Kidney (tissue), 14 donors: ENCODE measurements around the gene FAM120B. TPM values are rescaled to one million over a fixed set of nuclear protein-coding genes. Genes with fewer than 3 reads are reported as not detected.
A peak's percentile ranks its signal among the peaks of the same experiment; 100 is the strongest.
"Not testable (repeated sequence)": the region's sequence is repeated elsewhere in the genome, so short reads cannot be mapped to it uniquely, and the experiment has no call there.

Experiments
- DNase-seq, 5 donors: peaks; one replicate each; pipeline ENCODE4 v3.0.0-alpha.2; 2013 to 2020
- FAIRE-seq: peaks from 2 replicates; lab custom pipeline; 2012; peaks lifted over from hg19 to GRCh38; lab: Jason Lieb, UNC
- H3K27ac ChIP-seq, 2 donors: one replicate each; pipeline ENCODE4 v1.7.0; 2013; ENCODE audit warnings: low read depth in 2 of 2, low read length in 2 of 2, inconsistent platforms in 1 of 2
- H3K27me3 ChIP-seq: one replicate; pipeline ENCODE4 v1.7.1; 2013; ENCODE audit warnings: low read length, inconsistent platforms; ENCODE audit not compliant: control insufficient read depth, insufficient read depth
- H3K36me3 ChIP-seq, 3 donors: one replicate each; pipeline versions ENCODE4 v1.7.0 to v1.7.1; 2013; ENCODE audit warnings: low read length in 3 of 3, control low read depth in 1 of 3, inconsistent platforms in 1 of 3; ENCODE audit not compliant: insufficient read depth in 3 of 3, control insufficient read depth in 2 of 3
- H3K4me1 ChIP-seq, 3 donors: one replicate each; pipeline versions ENCODE4 v1.7.0 to v1.7.1; 2013; ENCODE audit warnings: low read length in 3 of 3, inconsistent platforms in 1 of 3, low read depth in 1 of 3; ENCODE audit not compliant: control insufficient read depth in 2 of 3, insufficient read depth in 2 of 3
- H3K4me3 ChIP-seq, 3 donors: one replicate each; pipeline versions ENCODE4 v1.7.0 to v1.8.1; 2013; ENCODE audit warnings: low read length in 3 of 3, control low read depth in 1 of 3, inconsistent platforms in 1 of 3
- H3K9ac ChIP-seq, 3 donors: one replicate each; pipeline versions ENCODE4 v1.7.0 to v1.7.1; 2013; ENCODE audit warnings: low read length in 3 of 3, control low read depth in 1 of 3, inconsistent platforms in 1 of 3
- H3K9me3 ChIP-seq, 3 donors: one replicate each; pipeline versions ENCODE4 v1.7.0 to v1.7.1; 2013; ENCODE audit warnings: low read length in 3 of 3, control low read depth in 1 of 3, inconsistent platforms in 1 of 3; ENCODE audit not compliant: control insufficient read depth in 2 of 3, insufficient read depth in 1 of 3
- intact Hi-C: fragments of 100-400 bp; cut with DNase I; formaldehyde crosslinking; loops from one replicate; pipeline ENCODE4 v1.11.1; 2022
- polyA plus RNA-seq: library from polyadenylated mRNA; stranded (reverse); fragments of 350-450 nt; fragmentation: Illumina TruSeq; extraction: RNeasy Lipid Tissue Mini Kit (QIAGEN cat#74804); gene quantifications from one replicate; pipeline ENCODE4 v1.2.3, GENCODE V29; 2014; ENCODE audit warnings: low read depth, low replicate concordance; ENCODE audit not compliant: insufficient read depth
- total RNA-seq: library from RNA; stranded (reverse); fragmentation: NEBNext Ultra II Directional; extraction: Animal tissue kit (Norgen Biotek cat#: 25700); gene quantifications from one replicate; pipeline ENCODE4 v1.2.1, GENCODE V29; 2021
- TF ChIP-seq, protein P1 (sequence below): IDR thresholded peaks from 3 replicates; pipeline ENCODE4 v1.5.1; 2012; ENCODE audit warnings: mild to moderate bottlenecking, moderate library complexity, borderline replicate concordance; ENCODE audit not compliant: insufficient read depth; ENCODE audit errors: extremely low read depth
- donor health status: control.
- donor health status: control.
- donor health status: control.
- donor health status: control.
- donor health status: control.
- donor health status: DM: yes; HTN: yes; CAD: no.
- donor health status: Normal renal cell carcinoma (clear cell type).

Gene FAM120B
- total and polyA plus RNA-seq, 2 donors from 2014 or later: 16.5 to 34.8 TPM

DNA sequence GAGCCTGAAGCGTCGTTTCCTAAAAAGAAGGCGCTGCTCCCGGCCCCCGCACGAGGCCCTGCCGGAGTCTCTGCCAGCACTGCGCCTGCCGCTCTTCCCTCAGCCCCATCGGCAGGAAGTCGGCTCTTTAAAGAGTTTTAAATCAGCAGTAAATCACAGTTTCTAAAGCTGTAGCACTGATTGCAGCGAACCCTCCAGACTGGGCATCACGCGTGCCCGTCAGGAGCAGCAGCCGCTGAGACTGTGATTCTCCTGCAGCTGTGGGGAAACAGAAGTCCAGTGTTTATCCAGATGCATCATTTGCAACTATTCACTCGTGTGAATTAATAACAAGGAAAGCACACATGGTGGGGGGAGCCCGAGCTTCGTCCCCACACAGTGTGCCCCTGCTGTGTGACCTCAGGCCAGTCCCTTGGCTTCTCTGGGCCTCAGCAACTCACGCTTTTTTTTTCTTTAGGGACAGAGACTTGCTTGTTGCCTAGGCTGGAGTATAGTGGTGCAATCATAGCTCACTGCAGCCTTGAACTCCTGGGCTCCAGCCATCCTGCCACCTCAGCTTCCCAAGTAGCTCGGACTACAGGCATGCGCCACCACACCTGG lies 44.0 kb upstream of the FAM120B start:
- intact Hi-C loops: no loop called here
- Histone ChIP-seq H3K27me3 (no peaks in the 10 kb centered on the region), H3K4me1 (no peaks in the 10 kb centered on the region), H3K36me3 (no peaks in the 10 kb centered on the region), H3K27ac (no peak overlapping the region), H3K9me3 (no peaks in the 10 kb centered on the region), H3K4me3 (no peak overlapping the region), H3K9ac (no peak overlapping the region)
- DNase-seq: peak in 1 of 5 donors; percentile 4
- no peak for FAIRE-seq
- TF ChIP-seq, protein P1, sequence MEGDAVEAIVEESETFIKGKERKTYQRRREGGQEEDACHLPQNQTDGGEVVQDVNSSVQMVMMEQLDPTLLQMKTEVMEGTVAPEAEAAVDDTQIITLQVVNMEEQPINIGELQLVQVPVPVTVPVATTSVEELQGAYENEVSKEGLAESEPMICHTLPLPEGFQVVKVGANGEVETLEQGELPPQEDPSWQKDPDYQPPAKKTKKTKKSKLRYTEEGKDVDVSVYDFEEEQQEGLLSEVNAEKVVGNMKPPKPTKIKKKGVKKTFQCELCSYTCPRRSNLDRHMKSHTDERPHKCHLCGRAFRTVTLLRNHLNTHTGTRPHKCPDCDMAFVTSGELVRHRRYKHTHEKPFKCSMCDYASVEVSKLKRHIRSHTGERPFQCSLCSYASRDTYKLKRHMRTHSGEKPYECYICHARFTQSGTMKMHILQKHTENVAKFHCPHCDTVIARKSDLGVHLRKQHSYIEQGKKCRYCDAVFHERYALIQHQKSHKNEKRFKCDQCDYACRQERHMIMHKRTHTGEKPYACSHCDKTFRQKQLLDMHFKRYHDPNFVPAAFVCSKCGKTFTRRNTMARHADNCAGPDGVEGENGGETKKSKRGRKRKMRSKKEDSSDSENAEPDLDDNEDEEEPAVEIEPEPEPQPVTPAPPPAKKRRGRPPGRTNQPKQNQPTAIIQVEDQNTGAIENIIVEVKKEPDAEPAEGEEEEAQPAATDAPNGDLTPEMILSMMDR: no peak

DNA sequence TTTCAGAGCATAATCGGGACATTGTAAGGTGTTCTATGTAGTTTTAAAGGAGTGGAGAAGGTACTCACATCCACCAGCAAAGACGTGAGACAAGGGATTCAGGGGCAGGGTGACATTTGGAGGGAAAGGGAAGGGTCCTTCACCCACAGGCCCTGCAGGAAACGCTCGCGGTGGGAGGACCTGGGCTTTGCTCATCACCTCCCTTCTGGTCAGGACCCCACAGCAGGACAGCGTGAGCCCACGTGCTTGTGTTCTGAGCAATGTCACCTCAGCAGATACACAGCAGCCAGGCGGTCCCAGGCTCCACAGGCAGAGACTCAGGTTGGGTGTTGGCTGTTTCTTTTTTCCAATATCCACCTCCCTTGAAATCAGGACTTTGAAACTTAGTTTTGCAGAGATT lies 43.1 kb upstream of the FAM120B start:
- TF ChIP-seq, protein P1: no peak
- Histone ChIP-seq H3K9ac (no peak overlapping the region), H3K36me3 (no peaks in the 10 kb centered on the region), H3K27ac (no peak overlapping the region), H3K9me3 (no peaks in the 10 kb centered on the region), H3K4me1 (no peaks in the 10 kb centered on the region), H3K27me3 (no peaks in the 10 kb centered on the region), H3K4me3 (no peak overlapping the region)
- DNase-seq: peak in 1 of 5 donors; percentile 21
- intact Hi-C loops: no loop called here
- FAIRE-seq: no peak

DNA sequence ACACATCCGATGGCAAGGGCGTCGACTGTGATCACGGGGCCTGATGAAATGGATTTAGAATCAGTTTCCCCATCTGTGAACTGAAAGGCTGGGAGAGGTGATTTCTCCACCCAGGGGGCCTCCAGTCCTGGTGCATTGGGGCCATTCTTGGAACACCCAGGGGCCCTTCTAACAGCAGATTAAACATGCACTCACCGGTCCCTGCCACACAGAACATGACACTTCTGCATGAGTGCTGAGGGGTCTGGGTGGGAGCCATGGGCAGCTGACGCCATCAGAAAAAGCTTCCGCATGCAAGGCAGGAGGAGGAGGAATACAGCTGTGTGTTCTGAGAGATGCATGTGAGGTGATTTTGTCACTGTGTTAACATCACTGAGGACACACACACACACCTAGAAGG lies 42.5 kb upstream of the FAM120B start:
- TF ChIP-seq, protein P1: no peak
- intact Hi-C loops: no loop called here
- DNase-seq (peak in 1 of 5 donors; percentile 38), FAIRE-seq (no peak)
- H3K4me3 ChIP-seq: no peak overlapping the region
- H3K9ac ChIP-seq: no peak overlapping the region
- H3K27me3 ChIP-seq: no peaks in the 10 kb centered on the region
- no peaks in the 10 kb centered on the region for H3K9me3 ChIP-seq
- no peaks in the 10 kb centered on the region for H3K36me3 ChIP-seq
- H3K4me1 ChIP-seq: no peaks in the 10 kb centered on the region
- H3K27ac ChIP-seq: no peak overlapping the region

DNA sequence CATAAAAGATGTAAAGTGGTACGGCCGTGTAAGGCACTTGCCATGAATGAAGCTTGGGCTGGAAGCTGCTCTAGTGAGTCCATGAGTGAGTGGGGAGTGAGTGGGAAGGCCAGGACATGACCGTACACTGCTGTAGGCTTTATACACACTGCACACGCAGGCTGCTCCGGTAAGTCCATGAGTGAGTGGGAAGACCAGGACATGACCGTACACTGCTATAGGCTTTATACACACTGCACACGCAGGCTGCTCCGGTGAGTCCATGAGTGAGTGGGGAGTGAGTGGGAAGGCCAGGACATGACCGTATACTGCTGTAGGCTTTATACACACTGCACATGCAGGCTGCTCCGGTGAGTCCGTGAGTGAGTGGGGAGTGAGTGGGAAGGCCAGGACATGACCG lies 41.9 kb upstream of the FAM120B start:
- H3K9me3 ChIP-seq, H3K27me3 ChIP-seq, H3K27ac ChIP-seq, H3K4me1 ChIP-seq, FAIRE-seq, H3K9ac ChIP-seq, H3K4me3 ChIP-seq, intact Hi-C loops, H3K36me3 ChIP-seq: not testable (repeated sequence)
- peak in 1 of 5 donors; percentile 14 for DNase-seq
